H1 (cell line): ENCODE results near the gene TFAP2B. TPM values are rescaled to one million over a fixed set of nuclear protein-coding genes. Genes with fewer than 3 reads are reported as not detected.

Experiments
- CTCF ChIA-PET: fragments of 300-600 bp; sonication (Branson Sonifier 250); formaldehyde crosslinking; loops from one replicate; lab custom pipeline; 2021; ENCODE audit not compliant: partially characterized antibody; lab: Charles Lee
- POLR2A ChIA-PET: fragments of 300-600 bp; sonication (Branson Sonifier 250); formaldehyde crosslinking; loops from one replicate; lab custom pipeline; 2021; ENCODE audit warnings: inconsistent platforms; ENCODE audit not compliant: partially characterized antibody; lab: Charles Lee
- DNase-seq, 2 experiments: peaks; one replicate each; pipeline versions ENCODE4 v3.0.0 to v3.0.0-alpha.2; 2010 to 2022; ENCODE audit warnings: low spot score in 2 of 2, low read depth in 1 of 2, mixed read lengths in 1 of 2
- FAIRE-seq: peaks from 2 replicates; lab custom pipeline; 2011; peaks lifted over from hg19 to GRCh38; lab: Jason Lieb, UNC
- H2AFZ ChIP-seq: 2 replicates; pipeline ENCODE4 v1.8.1; 2012; ENCODE audit warnings: low read length, inconsistent platforms
- H2AK5ac ChIP-seq: 2 replicates; pipeline ENCODE4 v1.6.1; 2013; ENCODE audit warnings: low read depth, low read length
- H2BK120ac ChIP-seq: replicated peaks from 2 replicates; pipeline ENCODE3; 2013; ENCODE audit warnings: low read depth, low read length, inconsistent platforms
- H2BK12ac ChIP-seq: 2 replicates; pipeline ENCODE4 v1.6.1; 2013; ENCODE audit warnings: low read depth, low read length
- H2BK15ac ChIP-seq: 2 replicates; pipeline ENCODE4 v1.6.1; 2013; ENCODE audit warnings: low read length
- H2BK20ac ChIP-seq: 2 replicates; pipeline ENCODE4 v1.6.1; 2013; ENCODE audit warnings: low read length
- H2BK5ac ChIP-seq: 2 replicates; pipeline ENCODE4 v1.6.1; 2013; ENCODE audit warnings: low read depth, low read length
- H3K14ac ChIP-seq: 2 replicates; pipeline ENCODE4 v1.6.1; 2013; ENCODE audit warnings: inconsistent platforms; ENCODE audit not compliant: insufficient read length
- H3K18ac ChIP-seq: 2 replicates; pipeline ENCODE4 v1.6.1; 2013; ENCODE audit warnings: low read length; ENCODE audit errors: extremely low read depth
- H3K23ac ChIP-seq: 2 replicates; pipeline ENCODE4 v1.6.1; 2013; ENCODE audit warnings: inconsistent platforms; ENCODE audit not compliant: insufficient read length
- H3K23me2 ChIP-seq: 2 replicates; pipeline ENCODE4 v1.6.1; 2013; ENCODE audit warnings: low read depth, low read length
- H3K27ac ChIP-seq: 2 replicates; pipeline ENCODE4 v1.6.1; 2011; ENCODE audit warnings: low read depth, low read length, inconsistent platforms
- H3K27me3 ChIP-seq, 4 experiments: replicated peaks in 1 of 4; 1 replicate in 1 of 4; 2 replicates in 3 of 4; pipeline versions ENCODE4 v1.6.1 to v1.8.1; 2011 to 2013; ENCODE audit warnings: low read length in 3 of 4, mild to moderate bottlenecking in 3 of 4, inconsistent platforms in 2 of 4, mixed read lengths in 2 of 4, moderate library complexity in 1 of 4; ENCODE audit not compliant: control insufficient read depth in 3 of 4, insufficient read depth in 3 of 4; ENCODE audit errors: extremely low read depth in 1 of 4
- H3K36me3 ChIP-seq, 4 experiments: 2 replicates each; pipeline versions ENCODE4 v1.6.1 to v1.8.1; 2011 to 2013; ENCODE audit warnings: mild to moderate bottlenecking in 4 of 4, low read length in 3 of 4, moderate library complexity in 2 of 4, control low read depth in 1 of 4, inconsistent platforms in 1 of 4; ENCODE audit not compliant: insufficient read depth in 4 of 4, control insufficient read depth in 2 of 4
- H3K4ac ChIP-seq: replicated peaks from 2 replicates; pipeline ENCODE3; 2013; ENCODE audit warnings: low read length, low read depth, mixed read lengths, inconsistent platforms; ENCODE audit not compliant: insufficient read length
- H3K4me1 ChIP-seq, 4 experiments: replicated peaks in 1 of 4; 1 replicate in 1 of 4; 2 replicates in 3 of 4; pipeline versions ENCODE4 v1.6.1 to v1.8.1; 2011 to 2013; ENCODE audit warnings: low read length in 3 of 4, inconsistent platforms in 2 of 4, mixed read lengths in 1 of 4; ENCODE audit not compliant: insufficient read depth in 4 of 4, control insufficient read depth in 3 of 4
- H3K4me2 ChIP-seq, 2 experiments: 2 replicates each; pipeline versions ENCODE4 v1.6.1 to v1.8.1; 2011 to 2013; ENCODE audit warnings: low read depth in 2 of 2, low read length in 2 of 2, control low read depth in 1 of 2, inconsistent platforms in 1 of 2, mild to moderate bottlenecking in 1 of 2; ENCODE audit not compliant: insufficient read depth in 1 of 2
- H3K4me3 ChIP-seq, 4 experiments: fragments of 200-600, 300-600 bp in 1 of 4; sonication (generic), shearing (Covaris generic), sonication (Bioruptor Twin) in 1 of 4; 2 replicates each; pipeline versions ENCODE4 v1.5.1 to v1.8.1; 2011 to 2016; ENCODE audit warnings: low read length in 4 of 4, low read depth in 3 of 4, control low read depth in 2 of 4, inconsistent platforms in 2 of 4, mild to moderate bottlenecking in 2 of 4, mixed read lengths in 1 of 4, moderate library complexity in 1 of 4; ENCODE audit not compliant: insufficient read depth in 2 of 4; ENCODE audit errors: extremely low read depth in 1 of 4
- H3K56ac ChIP-seq: replicated peaks from 2 replicates; pipeline ENCODE3; 2013; ENCODE audit warnings: low read depth, mild to moderate bottlenecking, mixed read lengths, low read length, inconsistent platforms; ENCODE audit not compliant: insufficient read length
- H3K79me1 ChIP-seq: 2 replicates; pipeline ENCODE4 v1.6.1; 2013; ENCODE audit warnings: low read depth, low read length, control low read depth
- H3K79me2 ChIP-seq, 2 experiments: 2 replicates each; pipeline versions ENCODE4 v1.6.1 to v1.8.1; 2012 to 2013; ENCODE audit warnings: low read length in 2 of 2, mild to moderate bottlenecking in 2 of 2, inconsistent platforms in 1 of 2; ENCODE audit not compliant: insufficient read depth in 2 of 2, control insufficient read depth in 1 of 2
- H3K9ac ChIP-seq, 4 experiments: replicated peaks in 1 of 4; 1 replicate in 1 of 4; 2 replicates in 3 of 4; pipeline versions ENCODE4 v1.6.1 to v1.8.1; 2011 to 2013; ENCODE audit warnings: low read depth in 3 of 4, low read length in 3 of 4, control low read depth in 2 of 4, mild to moderate bottlenecking in 2 of 4, moderate library complexity in 2 of 4, inconsistent platforms in 1 of 4; ENCODE audit errors: extremely low read depth in 1 of 4
- H3K9me3 ChIP-seq, 2 experiments: 2 replicates each; pipeline versions ENCODE4 v1.6.1 to v1.8.1; 2012 to 2013; ENCODE audit warnings: mild to moderate bottlenecking in 2 of 2, moderate library complexity in 2 of 2, control low read depth in 1 of 2, inconsistent platforms in 1 of 2, low read depth in 1 of 2, low read length in 1 of 2, mixed read lengths in 1 of 2; ENCODE audit not compliant: insufficient read depth in 2 of 2
- H4K20me1 ChIP-seq, 2 experiments: replicated peaks in 1 of 2; 2 replicates each; pipeline versions ENCODE3 to v1.8.1; 2011 to 2013; ENCODE audit warnings: inconsistent platforms in 2 of 2, low read length in 2 of 2, mild to moderate bottlenecking in 1 of 2; ENCODE audit not compliant: insufficient read depth in 2 of 2, control insufficient read depth in 1 of 2
- H4K5ac ChIP-seq: 2 replicates; pipeline ENCODE4 v1.6.1; 2013; ENCODE audit warnings: low read length, low read depth, mixed read lengths, inconsistent platforms; ENCODE audit not compliant: insufficient read length
- H4K8ac ChIP-seq: 2 replicates; pipeline ENCODE4 v1.8.0; 2013; ENCODE audit warnings: mild to moderate bottlenecking, moderate library complexity, low read length, inconsistent platforms; ENCODE audit not compliant: insufficient read depth; ENCODE audit errors: extremely low read depth
- H4K91ac ChIP-seq: replicated peaks from 2 replicates; pipeline ENCODE3; 2013; ENCODE audit warnings: low read length, mixed read lengths, inconsistent platforms; ENCODE audit not compliant: insufficient read length
- CREB1 ChIP-seq: IDR thresholded peaks from 2 replicates; pipeline ENCODE4 v1.6.1; 2012; ENCODE audit warnings: inconsistent platforms
- CTBP2 ChIP-seq: IDR thresholded peaks from 2 replicates; pipeline ENCODE4 v1.7.0; 2011; ENCODE audit warnings: borderline replicate concordance, mild to moderate bottlenecking, moderate library complexity, mixed read lengths, low read length; ENCODE audit not compliant: insufficient read depth, insufficient read length
- EGR1 ChIP-seq: IDR thresholded peaks from 2 replicates; pipeline ENCODE4 v1.6.1; 2011; ENCODE audit warnings: low read depth, low read length, borderline replicate concordance
- JUND ChIP-seq: IDR thresholded peaks from 2 replicates; pipeline ENCODE4 v1.6.1; 2011; ENCODE audit warnings: mild to moderate bottlenecking, improper control_type of control experiment, low read length
- KDM4A ChIP-seq: IDR thresholded peaks from one replicate; pipeline ENCODE4 v1.7.1; 2012; ENCODE audit warnings: low read depth, mild to moderate bottlenecking, moderate library complexity, low read length, inconsistent platforms; ENCODE audit not compliant: severe bottlenecking
- RBBP5 ChIP-seq: IDR thresholded peaks from 2 replicates; pipeline ENCODE4 v1.7.1; 2012; ENCODE audit warnings: low read depth, mild to moderate bottlenecking, inconsistent platforms, low read length, moderate library complexity, borderline replicate concordance
- RNF2 ChIP-seq: fragments of 200-900, 300-1000 bp; sonication (generic); IDR thresholded peaks from 2 replicates; pipeline ENCODE4 v1.7.1; 2016; ENCODE audit warnings: borderline replicate concordance, low read depth, mild to moderate bottlenecking, antibody characterized with exemption, low read length; ENCODE audit not compliant: poor library complexity, severe bottlenecking; ENCODE audit errors: missing control alignments
- SUZ12 ChIP-seq: fragments of 200-600 bp; sonication (generic); IDR thresholded peaks from 2 replicates; pipeline ENCODE4 v1.6.1; 2012; ENCODE audit warnings: mild to moderate bottlenecking, inconsistent platforms, low read length, moderate library complexity, mixed read lengths
- TAF1 ChIP-seq: IDR thresholded peaks from 2 replicates; pipeline ENCODE4 v1.6.1; 2011; ENCODE audit warnings: mild to moderate bottlenecking, low read depth, low read length
- WGBS, 2 experiments: shearing (Covaris generic) in 1 of 2; methylation state at CpG; one replicate each; pipeline versions ENCODE4 v1.1.6 to v1.1.7; 2013 to 2015; ENCODE audit warnings: low lambda C conversion rate in 2 of 2, mixed read lengths in 2 of 2, inconsistent platforms in 1 of 2, low coverage in 1 of 2, missing lambda C conversion rate in 1 of 2; ENCODE audit not compliant: insufficient replicate concordance in 2 of 2, insufficient coverage in 1 of 2, insufficient read length in 1 of 2; ENCODE audit errors: extremely low coverage in 1 of 2, missing lambda C conversion rate in 1 of 2; 5-methylcytosine and 5-hydroxymethylcytosine counted together
- polyA plus RNA-seq, 7 experiments: library from polyadenylated mRNA; depleted of rRNA in 3 of 7; stranded (reverse) in 5 of 7; unstranded in 2 of 7; fragments of >200 nt in 5 of 7; fragments of 200-250 nt in 2 of 7; gene quantifications; 1 replicate in 5 of 7; 2 replicates in 1 of 7; 4 replicates in 1 of 7; pipeline versions ENCODE4 v1.2.1 to v1.2.3, GENCODE V29; 2011 to 2013; ENCODE audit warnings: missing spikeins in 2 of 7, mixed read lengths in 2 of 7
- total RNA-seq: library from RNA; stranded (reverse); fragmentation: NEBNext Ultra II Directional; extraction: Animal tissue kit (Norgen Biotek cat#: 25700); gene quantifications from 2 replicates; pipeline ENCODE4 v1.2.1, GENCODE V29; 2021
- TF ChIP-seq, protein P1 (sequence below): IDR thresholded peaks from 2 replicates; pipeline ENCODE4 v1.6.1; 2012; ENCODE audit warnings: inconsistent platforms

Gene TFAP2B
- total and polyA plus RNA-seq, 2 of the 8 experiments (the other 6 are each of a cell fraction or from before 2014, with no cell fraction given), result not detected

DNA sequence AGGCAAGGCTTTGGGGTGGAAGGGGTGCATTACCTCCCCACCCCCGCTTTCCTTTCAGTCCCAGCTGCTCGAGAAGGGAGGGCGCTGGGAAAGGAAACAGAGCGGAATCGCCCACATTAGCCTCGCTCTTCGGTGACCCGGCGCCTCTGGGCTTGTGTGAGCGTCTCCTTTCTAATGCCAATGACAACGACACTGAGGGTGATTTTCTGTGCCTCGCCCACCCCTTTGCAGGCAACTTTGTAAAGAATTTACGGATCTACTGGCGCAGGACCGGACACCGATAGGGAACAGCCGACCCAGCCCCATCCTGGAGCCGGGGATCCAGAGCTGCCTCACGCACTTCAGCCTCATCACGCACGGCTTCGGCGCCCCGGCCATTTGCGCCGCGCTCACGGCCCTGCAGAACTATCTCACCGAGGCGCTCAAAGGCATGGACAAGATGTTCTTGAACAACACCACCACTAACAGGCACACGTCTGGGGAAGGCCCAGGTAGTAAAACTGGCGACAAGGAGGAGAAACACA lies 24.3 kb downstream of the TFAP2B start:
- Histone ChIP-seq H2BK12ac (no peak overlapping the region), H4K91ac (no peak overlapping the region), H2BK120ac (no peak overlapping the region), H4K20me1 (peaks cover 3 to 22% of the 10 kb centered on the region in 2 experiments), H2BK15ac (no peak overlapping the region), H3K18ac (no peak overlapping the region; the same call in 1 of the 2 replicates), H3K9ac (no peak overlapping the region), H3K4me3 (peak overlapping the region; percentile 3 to 53 (median 26); a peak in 5 of 8 replicates), H4K8ac (peak overlapping the region; percentile 37; the same call in 1 of the 2 replicates), H2BK5ac (no peak overlapping the region; the same call in 1 of the 2 replicates), H3K36me3 (no peaks in the 10 kb centered on the region), H3K27me3 (peaks cover 74 to 100% (median 91%) of the 10 kb centered on the region in 4 experiments), H3K23ac (no peak overlapping the region), H2BK20ac (0 out of 2 replicates have a peak overlapping the region, but pooled peaks have one; percentile 21), H3K4me2 (peak overlapping the region; percentile 71 to 75), H3K9me3 (no peaks in the 10 kb centered on the region), H3K23me2 (peaks cover 6% of the 10 kb centered on the region; the same call in 1 of the 2 replicates), H2AK5ac (no peak overlapping the region), H2AFZ (no peak overlapping the region), H3K79me2 (no peaks in the 10 kb centered on the region), H3K4ac (no peak overlapping the region), H3K14ac (no peak overlapping the region), H3K56ac (no peak overlapping the region), H4K5ac (no peak overlapping the region), H3K4me1 (peaks cover 2 to 28% (median 17%) of the 10 kb centered on the region in 4 experiments), H3K27ac (no peak overlapping the region), H3K79me1 (no peaks in the 10 kb centered on the region)
- TF ChIP-seq EGR1 (peak; percentile 46; the same call in 1 of the 2 replicates), TAF1 (no peak), CTBP2 (peak; percentile 86), KDM4A (peak; percentile 27), JUND (no peak), SUZ12 (peak; percentile 73; the same call in 1 of the 2 replicates), RNF2 (peak; percentile 86), RBBP5 (no peak; the same call in 1 of the 2 replicates), CREB1 (no peak; the same call in 1 of the 2 replicates)
- TF ChIP-seq, protein P1, sequence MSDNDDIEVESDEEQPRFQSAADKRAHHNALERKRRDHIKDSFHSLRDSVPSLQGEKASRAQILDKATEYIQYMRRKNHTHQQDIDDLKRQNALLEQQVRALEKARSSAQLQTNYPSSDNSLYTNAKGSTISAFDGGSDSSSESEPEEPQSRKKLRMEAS, result peak; percentile 11; the same call in 1 of the 2 replicates
- POLR2A ChIA-PET, result interaction anchor here (1.6 kb wide), 1 partner anchor 128 kb away, joined by 5 read pairs; no protein-coding TSS in a partner anchor
- FAIRE-seq (no peak), DNase-seq (peak in 1 of 2 experiments; percentile 70)
- 1% methylated on average over 32 of the region's 32 CpGs; no CpG with 5 or more reads in 1 of the 2 experiments for WGBS, 2 experiments
- CTCF ChIA-PET, result interaction anchor here (0.7 to 2.6 kb wide), 11 partner anchors 8 to 1002 kb away, joined by 3 to 11 read pairs (median 5); partner anchors contain the start of gene TFAP2B
